GM13976 (cell line): ENCODE results near the gene LRMDA.
A peak's percentile ranks its signal among the peaks of the same experiment; 100 is the strongest.

ENCODE experiments used
- DNase-seq: peaks from one replicate; pipeline ENCODE4 v3.0.0; 2012; ENCODE audit warnings: low spot score
- in situ Hi-C: fragments of 300-500 bp; cut with MboI; formaldehyde crosslinking; loops from one replicate; pipeline ENCODE4 v1.12.0; 2022; ENCODE audit warnings: low sequenced_read_pairs, mixed read lengths, inconsistent platforms; ENCODE audit not compliant: unreplicated experiment
- TF ChIP-seq, protein P1 (sequence below): IDR thresholded peaks from 2 replicates; pipeline ENCODE4 v1.5.1; 2012; ENCODE audit warnings: borderline replicate concordance, mild to moderate bottlenecking; ENCODE audit not compliant: insufficient read depth; ENCODE audit errors: extremely low read depth, missing control alignments, control extremely low read depth

The LRMDA gene

DNA sequence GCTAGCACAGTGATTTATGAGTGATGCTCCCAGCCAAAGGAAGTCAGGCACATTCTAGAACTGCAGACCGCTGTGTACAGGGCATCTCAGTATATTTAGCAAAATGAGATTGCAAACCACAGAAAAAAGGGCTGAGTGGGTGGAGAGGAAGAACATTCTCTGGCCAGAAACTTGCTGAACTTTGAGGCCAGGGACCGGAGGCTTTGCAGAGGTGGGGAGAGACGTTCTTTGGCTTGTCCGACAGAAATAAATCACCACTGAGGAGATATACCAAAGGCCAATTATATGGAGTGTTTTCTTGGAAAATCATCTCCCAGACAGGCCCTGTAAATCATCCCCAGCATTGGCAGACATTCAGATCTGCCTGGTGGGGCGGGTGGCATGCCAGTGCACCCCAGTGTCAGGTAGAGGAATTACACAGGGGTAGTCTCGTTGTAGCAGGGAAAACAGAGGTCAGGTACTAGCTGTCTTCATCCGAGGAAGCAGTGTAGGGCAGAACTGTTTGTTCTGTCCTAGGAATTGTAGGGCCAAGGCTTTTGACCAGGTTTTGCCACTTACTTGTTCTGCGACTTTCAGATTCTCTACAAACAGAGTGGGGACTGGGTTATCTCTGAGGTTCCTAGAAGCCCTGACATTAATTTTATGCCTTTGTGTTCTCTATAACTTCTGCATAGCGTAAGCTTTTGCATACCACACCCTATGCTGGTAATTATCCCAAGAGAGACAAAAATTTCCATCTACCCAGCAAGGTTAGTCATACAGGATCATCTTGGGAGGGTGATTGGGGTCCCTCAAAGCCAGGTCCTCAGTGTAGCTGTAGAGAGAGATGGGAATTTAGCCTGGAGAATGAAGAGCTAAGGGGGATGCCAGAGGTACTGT lies 655.6 kb downstream of the LRMDA start:
- TF ChIP-seq, protein P1, sequence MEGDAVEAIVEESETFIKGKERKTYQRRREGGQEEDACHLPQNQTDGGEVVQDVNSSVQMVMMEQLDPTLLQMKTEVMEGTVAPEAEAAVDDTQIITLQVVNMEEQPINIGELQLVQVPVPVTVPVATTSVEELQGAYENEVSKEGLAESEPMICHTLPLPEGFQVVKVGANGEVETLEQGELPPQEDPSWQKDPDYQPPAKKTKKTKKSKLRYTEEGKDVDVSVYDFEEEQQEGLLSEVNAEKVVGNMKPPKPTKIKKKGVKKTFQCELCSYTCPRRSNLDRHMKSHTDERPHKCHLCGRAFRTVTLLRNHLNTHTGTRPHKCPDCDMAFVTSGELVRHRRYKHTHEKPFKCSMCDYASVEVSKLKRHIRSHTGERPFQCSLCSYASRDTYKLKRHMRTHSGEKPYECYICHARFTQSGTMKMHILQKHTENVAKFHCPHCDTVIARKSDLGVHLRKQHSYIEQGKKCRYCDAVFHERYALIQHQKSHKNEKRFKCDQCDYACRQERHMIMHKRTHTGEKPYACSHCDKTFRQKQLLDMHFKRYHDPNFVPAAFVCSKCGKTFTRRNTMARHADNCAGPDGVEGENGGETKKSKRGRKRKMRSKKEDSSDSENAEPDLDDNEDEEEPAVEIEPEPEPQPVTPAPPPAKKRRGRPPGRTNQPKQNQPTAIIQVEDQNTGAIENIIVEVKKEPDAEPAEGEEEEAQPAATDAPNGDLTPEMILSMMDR: peak; percentile 32
- DNase-seq: peak; percentile 25
- in situ Hi-C loops: no loop called here

DNA sequence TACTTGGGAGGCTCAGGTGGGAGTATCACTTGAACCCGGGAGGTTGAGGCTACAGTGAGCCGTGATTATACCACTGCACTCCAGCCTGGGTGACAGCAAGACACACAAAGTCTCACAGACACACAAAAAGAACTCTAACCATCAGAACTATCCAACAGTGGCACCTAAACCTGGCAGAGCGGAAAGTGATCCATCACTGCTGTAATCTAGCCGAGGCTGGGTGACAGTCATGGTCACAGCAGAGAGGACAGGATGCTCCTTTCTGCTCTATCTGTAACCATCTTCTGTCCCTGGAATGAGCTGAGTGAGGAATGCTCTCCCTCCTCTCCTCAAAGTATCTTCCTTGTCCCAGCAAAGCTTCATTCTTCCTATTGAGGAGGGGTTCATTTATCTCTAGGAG lies 656.6 kb downstream of the LRMDA start:
- in situ Hi-C loops: no loop called here
- DNase-seq: no peak
- TF ChIP-seq, protein P1: no peak

DNA sequence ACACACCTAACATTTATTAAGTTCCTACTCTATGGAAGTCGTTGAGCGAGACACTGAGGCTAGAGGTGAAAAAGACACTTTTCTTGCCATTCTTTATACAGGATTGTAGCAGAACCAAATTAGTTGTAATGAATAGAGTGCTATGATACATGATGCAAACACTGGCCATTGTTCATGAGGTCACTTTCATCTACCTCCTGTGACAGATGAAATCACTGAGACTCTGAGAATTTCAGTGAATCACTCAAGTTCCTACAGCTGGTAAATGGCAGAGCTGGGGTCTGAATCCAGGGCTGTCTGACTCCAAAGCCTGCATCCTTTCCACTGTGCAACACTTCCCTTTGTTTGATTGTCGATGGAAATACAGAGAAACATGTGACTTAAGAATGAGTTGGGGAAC lies 657.6 kb downstream of the LRMDA start:
- no peak for DNase-seq
- in situ Hi-C loops: no loop called here
- TF ChIP-seq, protein P1: no peak

DNA sequence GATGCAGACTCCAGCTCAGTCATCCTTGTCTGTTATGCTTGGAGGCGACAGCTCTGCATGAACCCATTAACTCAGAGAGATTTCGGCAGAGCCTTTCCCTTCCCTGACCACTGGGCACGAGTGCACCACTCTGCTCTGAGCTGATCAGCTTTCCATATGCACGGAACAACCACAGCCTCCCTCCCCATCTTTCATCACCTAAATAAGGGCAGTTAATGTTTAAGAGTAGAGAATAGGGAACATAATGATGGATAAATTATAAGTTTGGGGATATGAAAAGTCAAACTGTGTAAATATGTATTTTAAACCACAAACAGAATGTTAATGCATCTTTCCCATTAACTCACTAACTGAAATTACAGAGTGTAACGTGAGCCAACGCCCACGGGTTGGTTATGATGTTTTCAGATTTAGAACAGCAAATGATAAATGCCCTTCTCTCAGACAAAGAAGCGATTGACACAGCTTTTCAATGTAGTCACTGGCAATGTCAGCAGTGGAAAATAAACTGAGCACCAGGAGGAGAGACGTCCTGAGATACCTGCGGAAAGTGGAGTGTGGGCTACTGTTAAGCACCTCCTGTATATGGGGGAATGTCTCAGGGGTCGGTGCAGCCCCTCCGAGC lies 658.2 kb downstream of the LRMDA start:
- DNase-seq: no peak
- TF ChIP-seq, protein P1: no peak
- in situ Hi-C loops: no loop called here

DNA sequence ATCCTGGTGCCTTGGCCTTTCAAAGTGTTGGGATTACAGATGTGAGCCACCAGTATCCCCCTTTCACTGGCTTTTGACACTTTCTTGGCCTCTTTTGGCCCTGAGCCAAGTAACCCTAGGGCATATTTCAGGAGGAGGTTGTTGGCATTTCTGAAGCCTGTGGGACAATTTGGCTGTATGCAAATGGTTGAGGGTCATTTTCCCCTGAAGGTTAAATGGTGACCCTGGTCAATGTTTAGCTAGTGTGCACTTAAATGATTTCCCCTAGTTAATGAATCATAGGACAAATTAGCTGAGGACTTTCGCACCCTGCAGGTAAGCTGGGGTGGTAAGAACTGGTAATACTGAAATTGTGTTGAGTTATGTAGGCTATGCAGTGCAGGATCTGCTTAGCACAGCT lies 660.5 kb downstream of the LRMDA start:
- in situ Hi-C loops: no loop called here
- TF ChIP-seq, protein P1: no peak
- no peak for DNase-seq

DNA sequence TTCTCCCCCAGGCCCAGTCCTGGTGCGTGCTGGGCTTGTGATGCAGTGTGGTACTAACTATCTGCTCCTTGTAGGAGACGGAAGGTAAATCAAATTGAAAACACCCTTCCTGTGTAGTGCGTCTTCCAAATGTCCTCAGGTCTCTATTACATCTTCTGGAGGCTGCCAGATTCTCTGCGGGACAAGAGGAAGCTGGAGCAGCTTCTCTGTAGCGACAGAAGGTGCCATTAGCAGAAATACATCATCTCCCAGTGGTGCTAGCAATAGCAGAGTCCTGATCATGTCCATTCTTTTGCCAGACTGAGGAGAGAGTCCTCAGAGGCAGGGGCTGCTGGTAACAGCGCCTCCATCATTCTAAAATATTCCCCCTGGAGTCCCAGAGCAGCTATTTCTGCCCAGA lies 675.2 kb downstream of the LRMDA start:
- in situ Hi-C loops: no loop called here
- TF ChIP-seq, protein P1: no peak
- no peak for DNase-seq
